Measurements from ENCODE around the gene RPL29.

RPL29 gene

GRCh38 chr3:51982352-51982837 lies 13.3 kb downstream of the RPL29 start:
- no peak for DNase-seq (ENCODE audit: low read depth)

DNA sequence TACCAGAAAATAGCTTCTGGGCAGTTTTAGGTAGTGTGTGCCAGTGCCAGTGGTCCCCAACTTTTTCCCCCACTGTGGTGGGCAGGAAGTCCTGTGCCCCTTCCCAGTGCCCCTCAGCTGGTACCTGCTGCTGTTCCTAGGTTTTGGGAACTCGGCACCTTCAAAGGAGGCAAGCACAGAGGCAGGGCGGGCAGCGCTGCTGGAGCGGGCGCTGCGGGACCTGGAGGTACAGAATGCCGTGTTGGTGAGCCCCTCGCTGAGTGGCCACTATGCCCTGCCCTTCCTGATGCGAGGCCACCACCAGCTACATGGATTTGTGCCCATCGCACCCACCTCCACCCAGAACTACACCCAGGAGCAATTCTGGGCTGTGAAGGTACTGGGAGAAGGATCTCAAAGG lies 15.4 kb downstream of the RPL29 start:
- no peak for DNase-seq (ENCODE audit: low read depth)
- TF ChIP-seq CTCF (conservative IDR thresholded peaks at IDR 0.05; ENCODE audit: low read depth, low read length): no peak
- H3K4me3 ChIP-seq (ENCODE audit: low read depth, low read length): no peak overlapping the region

More at GRCh38 chr3:51982352-51982837, 13.3 kb downstream of the RPL29 start:
- peak overlapping the region; percentile 74 for H3K4me3 ChIP-seq (ENCODE audit: low read depth, low read length)
- peak; percentile 55 for TF ChIP-seq CTCF (conservative IDR thresholded peaks at IDR 0.05; ENCODE audit: low read depth, low read length)

GRCh38 chr3:51978143-51978502 lies 17.6 kb downstream of the RPL29 start:
- no peak for TF ChIP-seq CTCF (conservative IDR thresholded peaks at IDR 0.05; ENCODE audit: low read depth, low read length)
- no peak overlapping the region for H3K4me3 ChIP-seq (ENCODE audit: low read depth, low read length)
- DNase-seq (ENCODE audit: low read depth): no peak

- no peak for TF ChIP-seq CTCF (conservative IDR thresholded peaks at IDR 0.05; ENCODE audit: low read depth, low read length)
- no peak for DNase-seq (ENCODE audit: low read depth)
Observed at GRCh38 chr3:51977446-51978142, 18.1 kb downstream of the RPL29 start.

DNA sequence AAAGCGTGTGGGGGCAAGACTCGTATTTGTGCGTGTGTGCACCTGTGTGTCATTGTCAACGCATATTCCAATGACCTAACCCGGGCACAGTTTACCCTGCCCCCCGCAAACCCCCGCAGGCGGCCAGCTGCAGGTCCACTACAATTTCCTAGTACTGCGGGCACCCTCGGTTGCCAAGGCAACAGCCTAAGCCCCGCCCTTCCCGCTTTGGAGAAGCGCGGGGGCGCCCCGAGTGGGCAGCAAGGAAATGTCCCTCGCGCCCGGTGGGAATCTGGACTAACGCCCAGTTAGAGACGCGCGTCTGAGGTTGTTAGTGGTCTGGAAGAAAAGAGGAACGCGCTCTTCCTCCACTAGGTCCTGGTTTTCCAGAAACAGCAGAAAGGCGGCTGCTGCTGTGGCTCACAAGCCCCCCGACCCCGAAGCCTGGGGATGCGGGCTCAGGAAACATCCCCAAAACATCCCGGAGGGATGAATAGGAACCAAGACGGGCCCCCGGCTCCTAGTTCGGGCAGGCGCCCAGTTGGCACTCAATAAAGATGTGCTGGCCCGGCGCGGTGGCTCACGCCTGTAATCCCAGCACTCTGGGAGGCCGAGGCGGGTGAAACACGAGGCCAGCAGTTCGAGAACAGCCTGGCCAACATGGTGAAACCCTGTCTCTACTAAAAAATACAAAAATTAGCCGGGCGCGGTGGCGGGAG lies 19.7 kb downstream of the RPL29 start:
- peak; percentile 26 for TF ChIP-seq CTCF (conservative IDR thresholded peaks at IDR 0.05; ENCODE audit: low read depth, low read length)
- peak overlapping the region; percentile 86 for H3K4me3 ChIP-seq (ENCODE audit: low read depth, low read length)
- DNase-seq (ENCODE audit: low read depth): peak; percentile 72

More at GRCh38 chr3:51977446-51978142, 18.1 kb downstream of the RPL29 start:
- H3K4me3 ChIP-seq (ENCODE audit: low read depth, low read length): no peak overlapping the region

GRCh38 chr3:51974963-51975851 lies 20.5 kb downstream of the RPL29 start, which contains the start of gene ABHD14A:
ABHD14A (plus strand) TSS chr3:51975064; CDS start chr3:51975136, 72 bp downstream.
- no peak for TF ChIP-seq CTCF (conservative IDR thresholded peaks at IDR 0.05; ENCODE audit: low read depth, low read length)
- H3K4me3 ChIP-seq (ENCODE audit: low read depth, low read length): peak within 1 kb of the TSS; percentile 86
- DNase-seq (ENCODE audit: low read depth): peak; percentile 68
